Stomach smooth muscle (tissue), 2 donors: ENCODE measurements around the gene TMEM186.
"Not testable (repeated sequence)": the region's sequence is repeated elsewhere in the genome, so short reads cannot be mapped to it uniquely, and the experiment has no call there.

Experiments
- H3K27ac ChIP-seq: one replicate; pipeline ENCODE4 v1.7.0; 2013; ENCODE audit warnings: mild to moderate bottlenecking, low read length, inconsistent platforms
- H3K27me3 ChIP-seq, 2 donors: one replicate each; pipeline ENCODE4 v1.7.0; 2013; ENCODE audit warnings: low read length in 2 of 2; ENCODE audit not compliant: insufficient read depth in 2 of 2, control insufficient read depth in 1 of 2
- H3K36me3 ChIP-seq, 2 donors: one replicate each; pipeline ENCODE4 v1.7.0; 2013; ENCODE audit warnings: low read length in 2 of 2; ENCODE audit not compliant: control insufficient read depth in 2 of 2, insufficient read depth in 2 of 2
- H3K4me1 ChIP-seq: one replicate; pipeline ENCODE4 v1.7.0; 2013; ENCODE audit warnings: low read length; ENCODE audit not compliant: control insufficient read depth, insufficient read depth
- H3K4me3 ChIP-seq, 2 donors: one replicate each; pipeline ENCODE4 v1.7.0; 2013; ENCODE audit warnings: low read length in 2 of 2
- H3K9ac ChIP-seq, 2 donors: one replicate each; pipeline ENCODE4 v1.7.0; 2013; ENCODE audit warnings: low read length in 2 of 2, mild to moderate bottlenecking in 1 of 2
- H3K9me3 ChIP-seq, 2 donors: one replicate each; pipeline ENCODE4 v1.7.0; 2013; ENCODE audit warnings: low read length in 2 of 2; ENCODE audit not compliant: control insufficient read depth in 2 of 2
- donor health status: healthy.
- donor health status: Pancreatic carcinoma.

The TMEM186 gene

GRCh38 chr16:8808613-8809353, 11.3 kb upstream of the TMEM186 start:
- Histone ChIP-seq H3K27ac (no peak overlapping the region), H3K4me3 (no peak overlapping the region), H3K4me1 (no peaks in the 10 kb centered on the region), H3K27me3 (no peaks in the 10 kb centered on the region), H3K36me3 (peaks cover 58 to 59% of the 10 kb centered on the region in 2 donors), H3K9ac (no peak overlapping the region), H3K9me3 (no peaks in the 10 kb centered on the region)

GRCh38 chr16:8808009-8808408, 10.6 kb upstream of the TMEM186 start:
- H3K27ac ChIP-seq: no peak overlapping the region
- no peaks in the 10 kb centered on the region for H3K27me3 ChIP-seq
- no peak overlapping the region for H3K4me3 ChIP-seq
- peaks cover 57 to 58% of the 10 kb centered on the region in 2 donors for H3K36me3 ChIP-seq
- H3K9me3 ChIP-seq: no peaks in the 10 kb centered on the region
- H3K4me1 ChIP-seq: no peaks in the 10 kb centered on the region
- H3K9ac ChIP-seq: no peak overlapping the region

GRCh38 chr16:8807189-8807588, 9.8 kb upstream of the TMEM186 start:
- Histone ChIP-seq H3K27ac (no peak overlapping the region), H3K4me3 (no peak overlapping the region), H3K36me3 (peaks cover 56 to 57% of the 10 kb centered on the region in 2 donors), H3K4me1 (no peaks in the 10 kb centered on the region), H3K27me3 (no peaks in the 10 kb centered on the region), H3K9ac (no peak overlapping the region), H3K9me3 (no peaks in the 10 kb centered on the region)

- peaks cover 50 to 55% of the 10 kb centered on the region in 2 donors for H3K36me3 ChIP-seq
- no peak overlapping the region for H3K9ac ChIP-seq
- no peaks in the 10 kb centered on the region for H3K4me1 ChIP-seq
- no peaks in the 10 kb centered on the region for H3K9me3 ChIP-seq
- no peak overlapping the region for H3K4me3 ChIP-seq
- H3K27me3 ChIP-seq: no peaks in the 10 kb centered on the region
- no peak overlapping the region for H3K27ac ChIP-seq
These were observed 9.0 kb upstream of the TMEM186 start for GRCh38 chr16:8806272-8806983.

GRCh38 chr16:8804313-8804712, 6.9 kb upstream of the TMEM186 start:
- no peaks in the 10 kb centered on the region for H3K4me1 ChIP-seq
- no peaks in the 10 kb centered on the region for H3K27me3 ChIP-seq
- H3K9ac ChIP-seq: no peak overlapping the region
- H3K36me3 ChIP-seq: peaks cover 37 to 47% of the 10 kb centered on the region in 2 donors
- H3K4me3 ChIP-seq: no peak overlapping the region
- no peak overlapping the region for H3K27ac ChIP-seq
- H3K9me3 ChIP-seq: no peaks in the 10 kb centered on the region

GRCh38 chr16:8803733-8804132, 6.3 kb upstream of the TMEM186 start:
- not testable (repeated sequence) for H3K9ac ChIP-seq, H3K27me3 ChIP-seq, H3K9me3 ChIP-seq, H3K4me1 ChIP-seq, H3K27ac ChIP-seq, H3K4me3 ChIP-seq
- peaks cover 32 to 41% of the 10 kb centered on the region in 2 donors for H3K36me3 ChIP-seq

GRCh38 chr16:8801701-8802100, 4.3 kb upstream of the TMEM186 start:
- H3K4me1 ChIP-seq: peaks cover 17% of the 10 kb centered on the region
- no peak overlapping the region for H3K4me3 ChIP-seq
- H3K9me3 ChIP-seq: no peaks in the 10 kb centered on the region
- no peaks in the 10 kb centered on the region for H3K27me3 ChIP-seq
- H3K9ac ChIP-seq: no peak overlapping the region
- H3K36me3 ChIP-seq: peaks cover 23 to 27% of the 10 kb centered on the region in 2 donors
- no peak overlapping the region for H3K27ac ChIP-seq

GRCh38 chr16:8798535-8799157, 1.2 kb upstream of the TMEM186 start:
- H3K4me1 ChIP-seq: peaks cover 26% of the 10 kb centered on the region
- peak overlapping the region; percentile 90 to 98 for H3K4me3 ChIP-seq
- no peaks in the 10 kb centered on the region for H3K27me3 ChIP-seq
- peak overlapping the region; percentile 85 to 91 for H3K9ac ChIP-seq
- H3K27ac ChIP-seq: peak overlapping the region; percentile 70
- H3K36me3 ChIP-seq: peaks cover 13 to 16% of the 10 kb centered on the region in 2 donors
- no peaks in the 10 kb centered on the region for H3K9me3 ChIP-seq

- H3K27ac ChIP-seq: peak overlapping the region; percentile 70
- no peaks in the 10 kb centered on the region for H3K27me3 ChIP-seq
- peak overlapping the region; percentile 90 to 98 for H3K4me3 ChIP-seq
- peaks cover 10 to 13% of the 10 kb centered on the region in 2 donors for H3K36me3 ChIP-seq
- H3K9ac ChIP-seq: peak overlapping the region; percentile 85 to 91
- peaks cover 26% of the 10 kb centered on the region for H3K4me1 ChIP-seq
- H3K9me3 ChIP-seq: no peaks in the 10 kb centered on the region
These were observed 712 bp upstream of the TMEM186 start for GRCh38 chr16:8798174-8798527.

- peak overlapping the region; percentile 70 for H3K27ac ChIP-seq
These were observed 723 bp downstream of the TMEM186 start for GRCh38 chr16:8796469-8797363.

More at GRCh38 chr16:8796469-8797363, 723 bp downstream of the TMEM186 start:
- Histone ChIP-seq H3K9me3 (no peaks in the 10 kb centered on the region), H3K9ac (peak overlapping the region; percentile 81 to 85), H3K4me3 (peak overlapping the region; percentile 90 to 98), H3K36me3 (peaks cover under 1 to 3% of the 10 kb centered on the region in 2 donors), H3K4me1 (peaks cover 26% of the 10 kb centered on the region), H3K27me3 (no peaks in the 10 kb centered on the region)
